H7 (cell line): ENCODE results near the gene ISG20L2. TPM values are rescaled to one million over a fixed set of nuclear protein-coding genes. Genes with fewer than 3 reads are reported as not detected.
A peak's percentile ranks its signal among the peaks of the same experiment; 100 is the strongest.

Experiments used
- DNase-seq: peaks from one replicate; pipeline ENCODE4 v3.0.0; 2012
- H3K27me3 ChIP-seq: 2 replicates; pipeline ENCODE4 v1.6.0; 2011; ENCODE audit warnings: mild to moderate bottlenecking, low read length; ENCODE audit not compliant: control insufficient read depth, insufficient read depth
- H3K36me3 ChIP-seq: replicated peaks from 2 replicates; pipeline ENCODE4 v1.5.1; 2011; ENCODE audit warnings: low read length; ENCODE audit not compliant: control insufficient read depth, insufficient read depth
- H3K4me3 ChIP-seq: 2 replicates; pipeline ENCODE4 v1.5.1; 2011; ENCODE audit warnings: low read depth, mild to moderate bottlenecking, control low read depth, low read length, moderate library complexity; ENCODE audit not compliant: insufficient read depth
- total RNA-seq: library from RNA; depleted of rRNA; stranded (reverse); fragments of >200 nt; shearing (Covaris generic); gene quantifications from 2 replicates; pipeline ENCODE4 v1.2.3, GENCODE V29; 2014; rRNA removed

ISG20L2 gene
- total RNA-seq, 1 experiment from 2014 or later = 56.4 TPM

DNA sequence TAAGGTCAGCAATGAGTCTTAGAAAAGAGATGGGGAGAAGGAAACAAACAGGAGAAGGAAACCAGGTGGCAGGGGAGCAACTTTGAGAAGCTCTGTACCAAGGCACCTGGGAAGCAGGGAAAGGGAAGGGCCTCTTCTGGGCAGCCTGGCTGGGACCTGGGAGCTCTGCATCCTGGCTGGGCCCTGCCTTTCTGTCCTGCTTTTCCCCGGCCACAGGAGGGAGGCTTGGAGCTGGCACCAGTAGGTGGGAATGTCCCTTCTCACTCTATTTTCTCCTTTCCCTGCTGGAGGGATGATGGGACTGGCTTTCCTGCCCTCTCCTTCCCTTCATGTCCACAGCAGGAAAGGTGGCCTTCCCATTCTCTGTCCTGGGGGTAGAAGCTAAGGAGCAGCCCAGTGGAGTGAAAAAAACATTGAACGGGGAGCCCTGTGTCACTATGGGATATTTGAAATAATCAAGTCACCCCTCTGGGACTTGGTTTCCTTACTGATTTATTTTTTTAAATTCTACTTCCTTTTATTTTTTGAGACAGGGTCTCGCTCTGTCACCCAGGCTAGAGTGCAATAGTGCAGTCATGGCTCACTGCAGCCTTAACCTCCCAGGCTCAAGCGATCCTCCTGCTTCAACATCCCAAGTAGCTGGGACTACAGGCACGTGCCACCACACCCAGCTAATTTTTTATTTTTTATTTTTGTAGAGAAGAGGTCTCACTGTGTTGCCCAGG, 46.2 kb downstream of the ISG20L2 start:
- Histone ChIP-seq H3K27me3 (no peaks in the 10 kb centered on the region; the same call in 1 of the 2 replicates), H3K36me3 (no peaks in the 10 kb centered on the region), H3K4me3 (no peak overlapping the region)
- DNase-seq = peak; percentile 66

DNA sequence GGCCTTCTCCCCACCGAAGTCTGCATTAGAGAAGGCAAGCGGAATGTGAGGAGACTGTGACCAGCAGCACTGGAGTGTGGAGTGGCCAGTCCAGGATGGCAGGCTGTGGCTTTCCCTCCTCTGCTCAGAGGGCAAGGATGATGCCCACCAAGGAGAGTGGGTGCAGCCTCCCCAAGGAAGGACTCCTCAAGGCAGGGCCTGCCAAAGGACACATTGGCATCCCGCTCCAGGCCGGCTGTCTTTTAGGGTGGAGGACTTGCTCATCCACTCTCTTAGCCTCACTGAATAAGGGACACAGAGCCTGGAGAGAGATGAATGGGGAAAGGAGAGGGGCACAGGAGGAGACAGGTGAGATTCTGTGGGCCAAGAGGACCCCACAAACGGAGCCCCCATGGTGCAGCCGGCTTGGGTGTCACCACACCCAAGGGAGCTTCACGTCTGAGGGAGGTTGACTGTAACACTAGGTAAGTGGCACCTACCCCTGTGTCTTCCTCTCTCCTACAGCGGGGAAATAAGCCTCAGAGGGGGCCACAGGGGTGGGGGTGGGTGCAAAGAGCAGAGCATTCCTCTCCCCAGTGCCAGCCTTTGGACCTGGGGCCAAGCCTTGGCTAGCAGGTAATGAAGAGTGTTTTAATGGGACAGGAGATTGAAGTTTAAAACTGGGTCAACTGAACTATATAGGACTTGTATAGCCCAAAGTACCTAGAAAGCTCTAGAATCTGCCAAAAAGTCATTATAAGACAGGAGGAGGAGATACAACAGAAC, 47.2 kb downstream of the ISG20L2 start:
- Histone ChIP-seq H3K4me3 (no peak overlapping the region), H3K27me3 (no peaks in the 10 kb centered on the region; the same call in 1 of the 2 replicates), H3K36me3 (no peaks in the 10 kb centered on the region)
- no peak for DNase-seq

GRCh38 chr1:156680056-156680455, 48.5 kb downstream of the ISG20L2 start:
- Histone ChIP-seq H3K4me3 (no peak overlapping the region), H3K27me3 (no peaks in the 10 kb centered on the region; the same call in 1 of the 2 replicates), H3K36me3 (peaks cover 2% of the 10 kb centered on the region)
- no peak for DNase-seq

- Histone ChIP-seq H3K36me3 (peaks cover 13% of the 10 kb centered on the region), H3K27me3 (no peaks in the 10 kb centered on the region; the same call in 1 of the 2 replicates), H3K4me3 (peak overlapping the region; percentile 94)
- peak; percentile 88 for DNase-seq
Measured at GRCh38 chr1:156677616-156678596, 50.7 kb downstream of the ISG20L2 start.

- peak within 1 kb of the TSS; percentile 94 for H3K4me3 ChIP-seq
- H3K36me3 ChIP-seq = peaks cover 20% of the 10 kb centered on the region
- no peaks in the 10 kb centered on the region; the same call in 1 of the 2 replicates for H3K27me3 ChIP-seq
- DNase-seq = peak; percentile 93
Measured at GRCh38 chr1:156676820-156677615, 51.5 kb downstream of the ISG20L2 start, which contains the start of gene NES. Gene NES, minus strand, starts transcription at chr1:156677407. Its CDS starts 143 bp downstream, at chr1:156677264.

GRCh38 chr1:156676114-156676819, 52.3 kb downstream of the ISG20L2 start:
- H3K27me3 ChIP-seq = no peaks in the 10 kb centered on the region; the same call in 1 of the 2 replicates
- peaks cover 24% of the 10 kb centered on the region for H3K36me3 ChIP-seq
- no peak for DNase-seq
- peak overlapping the region; percentile 94 for H3K4me3 ChIP-seq

DNA sequence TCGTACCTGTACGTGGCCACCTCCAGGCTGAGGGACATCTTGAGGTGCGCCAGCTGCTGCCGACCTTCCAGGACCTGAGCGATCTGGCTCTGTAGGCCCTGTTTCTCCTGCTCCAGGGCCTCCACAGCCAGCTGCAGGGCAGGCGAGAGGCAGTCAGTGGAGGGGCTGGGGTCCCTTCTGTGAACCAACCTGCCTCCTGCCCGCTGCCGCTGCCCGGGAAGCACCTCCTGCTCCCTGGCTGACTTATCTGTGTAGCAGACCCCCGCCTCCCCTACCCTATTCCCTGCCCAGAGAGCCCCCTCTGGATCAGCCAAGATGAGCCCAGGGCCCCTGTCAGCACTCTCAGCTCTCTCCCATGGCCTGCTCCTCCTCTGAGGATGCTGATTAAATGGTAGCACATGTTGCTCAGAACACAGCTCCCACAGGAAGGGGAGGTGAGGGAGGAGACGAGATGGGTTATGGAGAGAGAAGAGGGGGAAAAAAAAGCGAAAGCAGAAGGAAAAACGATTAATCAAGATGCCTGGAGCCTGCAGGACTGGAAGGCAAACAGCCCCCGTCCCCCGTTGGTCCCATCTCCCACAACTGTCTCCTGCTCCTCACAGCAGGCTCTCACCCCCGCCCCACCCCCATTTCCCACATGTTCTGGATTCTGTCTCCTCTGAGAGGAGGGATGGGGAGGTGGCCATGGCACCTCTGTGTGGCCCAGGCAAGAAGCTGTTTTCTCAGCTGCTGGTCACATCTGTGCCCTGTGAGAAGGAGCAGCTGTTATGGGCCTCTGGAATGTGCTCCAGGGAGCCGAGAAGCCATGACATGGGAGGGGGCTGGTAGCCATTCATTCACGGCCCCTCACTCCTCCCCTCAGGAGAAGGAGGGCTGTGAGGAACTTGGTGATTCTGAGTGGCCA, 53.1 kb downstream of the ISG20L2 start:
- peak; percentile 74 for DNase-seq
- H3K36me3 ChIP-seq = peaks cover 24% of the 10 kb centered on the region
- H3K27me3 ChIP-seq = no peaks in the 10 kb centered on the region; the same call in 1 of the 2 replicates
- peak overlapping the region; percentile 94 for H3K4me3 ChIP-seq

DNA sequence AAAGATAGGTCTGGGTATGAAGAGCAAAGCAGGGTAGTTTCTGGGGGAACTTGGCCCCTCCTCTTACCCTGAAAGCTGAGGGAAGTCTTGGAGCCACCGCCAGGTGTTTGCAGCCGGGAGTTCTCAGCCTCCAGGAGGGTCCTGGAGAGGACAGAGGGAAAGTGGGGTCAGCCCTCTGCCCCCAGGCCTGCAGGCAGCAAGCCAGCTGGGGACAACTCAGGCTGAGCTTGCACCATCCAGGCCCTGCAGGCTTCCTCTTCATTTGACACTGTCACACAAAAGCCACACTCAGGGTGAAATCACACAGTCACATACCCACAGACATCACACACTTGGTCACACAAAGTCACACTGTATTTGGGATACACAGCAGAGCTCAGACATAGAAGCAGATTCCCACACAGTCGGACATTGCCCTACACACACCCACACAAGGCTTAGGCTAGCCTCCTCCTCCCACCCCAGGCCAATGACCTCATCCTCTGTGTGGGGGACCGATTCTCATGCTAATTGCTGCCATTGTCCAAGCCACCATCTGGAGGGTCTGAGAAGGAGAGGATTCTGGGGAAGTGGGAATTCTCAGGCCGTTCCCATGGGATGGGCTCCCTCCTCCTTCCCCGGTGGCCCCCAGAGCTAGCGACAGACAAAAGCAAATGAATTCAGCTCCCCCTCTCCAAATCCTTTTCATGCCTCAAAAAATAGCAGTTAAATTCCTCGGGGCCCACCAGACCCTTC, 55.0 kb downstream of the ISG20L2 start:
- Histone ChIP-seq H3K4me3 (peak overlapping the region; percentile 7; the same call in 1 of the 2 replicates), H3K36me3 (peaks cover 24% of the 10 kb centered on the region), H3K27me3 (no peaks in the 10 kb centered on the region)
- DNase-seq = peak; percentile 95

Other genes starting within 250 kb of the ISG20L2 start
- 14.2 TPM in 2 replicates for gene MEF2D, start 228.0 kb downstream of the ISG20L2 start, total RNA-seq
- gene IQGAP3, start 156.2 kb downstream of the ISG20L2 start, total RNA-seq = 35.6 and 36.8 TPM in 2 replicates
- 0.52 TPM in 1 of 2 replicates, not detected in the other for gene TTC24, start 149.0 kb downstream of the ISG20L2 start, total RNA-seq
- 133 and 151 TPM in 2 replicates for gene NAXE, start 137.0 kb downstream of the ISG20L2 start, total RNA-seq
- gene GPATCH4, start 127.3 kb downstream of the ISG20L2 start, total RNA-seq = 40.6 and 45.0 TPM in 2 replicates
- 0.73 and 1.3 TPM in 2 replicates for gene HAPLN2, start 109.4 kb downstream of the ISG20L2 start, total RNA-seq
- 1.7 and 4.1 TPM in 2 replicates for gene BCAN, start 86.6 kb downstream of the ISG20L2 start, total RNA-seq
- gene NES, start 51.4 kb downstream of the ISG20L2 start, total RNA-seq = 220 and 231 TPM in 2 replicates
- 137 and 190 TPM in 2 replicates for gene CRABP2, start 23.2 kb downstream of the ISG20L2 start, total RNA-seq
- gene METTL25B, start 297 bp downstream of the ISG20L2 start, total RNA-seq = 25.7 and 33.1 TPM in 2 replicates
- gene MRPL24, start 12.3 kb upstream of the ISG20L2 start, total RNA-seq = 92.1 and 105 TPM in 2 replicates
- 408 and 515 TPM in 2 replicates for gene HDGF, start 22.9 kb upstream of the ISG20L2 start, total RNA-seq
- gene PRCC, start 38.8 kb upstream of the ISG20L2 start, total RNA-seq = 90.6 and 107 TPM in 2 replicates
- gene SH2D2A, start 88.1 kb upstream of the ISG20L2 start, total RNA-seq = 4.3 and 8.4 TPM in 2 replicates
- gene INSRR, start 130.4 kb upstream of the ISG20L2 start, total RNA-seq = not detected in 2 replicates
- gene NTRK1, start 132.1 kb upstream of the ISG20L2 start, total RNA-seq = 0.07 and 0.22 TPM in 2 replicates
- 1.2 and 1.8 TPM in 2 replicates for gene PEAR1, start 165.0 kb upstream of the ISG20L2 start, total RNA-seq
- not detected in 2 replicates for gene LRRC71, start 191.9 kb upstream of the ISG20L2 start, total RNA-seq